H4 (cell line): Measurements from ENCODE around the gene SCD5. TPM values are rescaled to one million over a fixed set of nuclear protein-coding genes. Genes with fewer than 3 reads are reported as not detected.

Experiments
- DNase-seq: peaks from one replicate; pipeline ENCODE4 v3.0.0-alpha.2; 2015; ENCODE audit warnings: low spot score
- total RNA-seq: library from RNA; depleted of rRNA; stranded (reverse); fragments of >200 nt; shearing (Covaris generic); gene quantifications from 2 replicates; pipeline ENCODE4 v1.2.3, GENCODE V29; 2014

Gene SCD5
- total RNA-seq, 1 experiment from 2014 or later: 14.5 TPM

GRCh38 chr4:82765134-82765533 is 33.5 kb downstream of the SCD5 start:
- no peak for DNase-seq

DNA sequence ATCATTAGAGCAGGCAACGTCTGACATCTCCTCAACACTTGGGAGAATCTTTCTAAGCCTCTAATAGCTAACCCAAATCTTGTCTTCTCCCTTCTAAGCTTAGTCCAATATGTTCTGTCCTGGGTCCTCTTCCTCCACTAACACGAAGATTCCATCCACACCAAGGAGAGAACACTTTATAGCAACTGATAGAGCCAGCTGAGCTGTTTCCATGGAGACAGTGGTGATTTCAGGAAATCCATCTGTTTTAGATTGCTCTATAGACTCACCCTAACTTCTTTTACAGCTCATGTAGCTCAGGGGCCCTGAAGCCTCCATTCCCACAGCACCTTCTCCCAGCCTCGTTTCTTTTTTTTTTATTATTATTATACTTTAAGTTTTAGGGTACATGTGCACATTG is 37.4 kb downstream of the SCD5 start:
- no peak for DNase-seq

- no peak for DNase-seq
Measured at GRCh38 chr4:82758701-82759685, 39.6 kb downstream of the SCD5 start.

GRCh38 chr4:82756061-82756460 is 42.5 kb downstream of the SCD5 start:
- DNase-seq: no peak

DNA sequence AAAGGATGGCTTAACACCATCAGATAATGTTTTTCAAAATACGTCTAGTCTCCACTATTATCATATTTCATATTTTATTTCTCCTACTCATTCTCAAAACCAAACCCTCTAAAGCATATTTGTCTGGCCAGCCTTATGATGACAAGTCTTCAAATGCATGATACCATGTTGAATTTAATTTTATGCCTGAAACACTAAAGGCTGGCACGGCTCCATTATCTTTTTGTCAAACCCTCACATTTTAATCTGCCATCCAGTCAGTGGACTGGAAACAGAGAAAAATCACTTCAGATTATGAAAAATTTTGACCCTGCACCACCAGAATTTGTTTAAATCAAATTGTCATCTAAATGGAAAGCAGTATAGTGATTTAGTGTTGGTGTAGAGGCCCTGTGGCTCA is 42.9 kb downstream of the SCD5 start:
- no peak for DNase-seq

GRCh38 chr4:82754513-82755165 is 44.0 kb downstream of the SCD5 start:
- no peak for DNase-seq

DNA sequence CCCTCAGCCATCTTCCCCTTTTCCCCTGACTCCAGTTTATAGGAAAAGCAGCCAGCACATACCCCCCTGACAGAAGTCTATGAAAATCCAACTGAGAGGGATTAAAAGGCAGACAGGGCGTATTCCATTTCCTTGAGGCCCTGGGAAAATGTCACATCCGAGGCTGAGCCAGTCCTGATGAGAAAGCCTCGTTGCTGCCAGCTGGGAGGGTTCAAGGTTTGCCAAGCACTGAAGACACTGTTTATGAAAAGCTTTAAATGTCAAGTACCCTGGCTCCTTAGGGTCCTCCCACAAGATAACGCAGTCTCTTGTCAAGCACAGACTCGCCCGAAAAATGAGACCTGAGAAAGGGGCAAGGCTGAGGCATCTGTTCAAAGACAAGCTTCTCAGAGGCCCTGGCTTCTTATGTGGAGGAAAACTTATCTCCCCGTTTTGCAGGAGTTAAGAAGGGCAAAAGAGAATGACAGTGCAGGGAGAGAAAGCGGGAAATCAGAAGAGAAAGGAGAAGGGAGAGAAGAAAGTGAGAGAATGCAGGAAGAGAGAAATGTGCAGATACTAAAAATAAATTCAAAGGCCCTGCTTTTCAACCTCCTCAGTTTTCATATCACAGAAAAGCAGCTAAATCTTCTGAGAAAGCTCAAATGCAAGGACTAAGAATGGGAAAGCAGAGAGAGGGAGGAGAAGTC is 44.7 kb downstream of the SCD5 start:
- DNase-seq: no peak

- no peak for DNase-seq
Measured at GRCh38 chr4:82753238-82753637, 45.4 kb downstream of the SCD5 start.

GRCh38 chr4:82748810-82749470 is 49.7 kb downstream of the SCD5 start:
- DNase-seq: no peak

DNA sequence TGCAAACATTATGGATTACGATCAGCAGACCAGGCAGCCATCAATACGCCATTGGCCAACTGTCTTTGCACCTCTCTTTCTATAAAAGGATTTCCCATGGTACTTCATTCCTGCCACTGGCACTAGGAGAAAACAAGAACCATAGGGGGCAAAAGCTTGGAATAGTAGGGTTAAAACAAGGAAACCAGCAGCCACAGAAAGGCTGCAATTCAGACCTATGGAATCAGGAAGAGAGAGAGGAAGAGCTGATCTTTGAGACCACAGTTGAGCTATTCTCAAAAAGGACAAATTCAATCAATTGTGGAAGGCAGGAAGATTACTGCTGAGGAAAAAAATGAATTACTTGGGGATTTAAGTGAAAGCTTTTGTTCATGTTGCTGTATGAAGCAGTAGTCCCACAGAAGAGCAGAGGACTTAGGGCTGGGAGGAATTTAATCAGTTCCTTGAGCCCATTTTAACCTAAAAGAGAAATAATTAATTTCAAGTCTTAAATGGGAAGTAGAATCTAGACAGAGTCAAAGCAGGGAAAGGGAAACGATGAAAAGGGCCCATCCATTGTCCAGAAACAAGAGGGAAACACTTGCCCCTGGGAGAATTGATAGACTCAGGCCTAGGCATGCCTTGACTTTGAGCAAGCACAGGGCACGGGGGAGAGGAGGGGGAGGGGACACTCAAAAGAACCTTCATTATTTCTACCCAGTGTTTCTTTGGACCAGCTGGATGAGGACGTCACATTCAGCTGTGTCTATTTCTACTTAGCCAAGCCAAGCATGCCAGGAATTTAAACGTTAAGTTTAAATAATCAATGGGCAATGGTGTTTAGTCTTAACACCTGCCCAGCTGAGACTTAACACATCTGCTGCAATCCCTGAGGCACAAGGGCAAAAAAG is 50.7 kb downstream of the SCD5 start:
- no peak for DNase-seq

DNA sequence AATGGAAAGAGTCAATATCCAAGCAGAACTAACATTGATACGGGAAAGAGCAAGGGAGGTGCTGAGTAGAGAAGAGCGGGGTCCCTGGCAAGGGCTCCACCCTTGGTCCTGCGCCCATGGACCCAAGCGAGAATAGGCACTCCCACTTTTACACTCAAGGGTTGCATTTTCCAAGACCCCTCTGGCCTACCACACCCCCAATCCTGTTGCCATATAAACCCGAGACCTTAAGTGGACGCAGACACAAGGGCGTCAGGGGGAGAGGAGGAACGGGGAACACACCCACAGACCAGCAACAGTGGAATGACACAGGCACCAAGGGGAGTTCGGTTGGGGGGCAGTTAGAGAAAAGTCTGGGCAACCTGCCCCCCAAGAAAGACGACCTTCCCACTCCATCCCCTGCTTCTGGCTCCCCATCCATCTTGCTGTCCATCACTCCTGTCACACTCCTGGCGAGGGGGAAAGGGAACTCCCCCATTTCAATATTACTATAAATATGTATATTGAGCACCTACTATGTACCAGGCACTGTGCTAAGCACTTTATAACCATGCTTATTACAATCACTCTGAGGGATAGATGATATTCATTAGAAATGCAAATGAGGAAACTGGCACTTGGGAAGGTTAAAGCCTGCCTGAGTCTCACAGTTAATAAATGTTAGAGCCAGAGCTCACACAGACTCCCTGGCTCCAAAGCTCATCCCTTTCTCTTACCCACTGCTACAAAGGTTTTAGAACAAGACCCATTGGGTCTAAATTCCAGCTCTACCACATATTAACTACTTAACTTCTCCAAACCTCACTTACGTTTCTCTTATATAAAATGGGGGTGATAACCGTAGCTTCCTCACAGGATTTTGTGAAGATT is 51.7 kb downstream of the SCD5 start:
- DNase-seq: no peak

GRCh38 chr4:82745173-82745842 is 53.3 kb downstream of the SCD5 start:
- DNase-seq: no peak

DNA sequence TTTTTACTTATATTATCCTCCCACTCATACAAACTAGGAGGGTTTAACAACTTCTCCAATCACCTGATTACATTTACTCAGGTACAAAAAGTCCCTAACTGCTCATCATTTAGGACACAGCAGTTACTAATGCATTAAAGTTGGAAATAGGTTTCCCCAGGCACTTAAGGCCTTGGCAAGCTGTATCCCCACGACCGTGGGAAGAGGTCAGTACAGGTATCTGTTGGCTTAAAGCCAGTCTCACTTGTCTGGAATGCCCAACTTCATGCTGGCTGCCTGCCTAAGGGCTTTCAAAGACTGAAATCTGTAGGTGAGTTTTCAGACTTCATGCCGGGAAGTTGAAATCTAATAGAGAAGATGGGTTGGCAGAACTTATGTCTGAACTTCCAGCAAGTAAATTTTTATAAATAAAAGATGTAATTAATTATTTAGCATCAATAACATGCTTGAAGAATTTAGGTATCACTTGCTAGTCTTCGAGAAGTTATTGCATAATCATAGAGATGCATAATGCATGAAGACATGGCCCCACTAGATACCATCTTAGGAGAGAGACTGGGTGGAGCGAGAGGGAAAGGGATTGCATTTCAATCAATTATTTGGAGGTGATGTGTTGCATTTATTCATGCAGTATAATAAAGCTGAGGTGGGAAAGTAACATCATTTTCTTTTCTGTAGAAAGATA is 54.2 kb downstream of the SCD5 start:
- no peak for DNase-seq

- no peak for DNase-seq
Measured at GRCh38 chr4:82741188-82741587, 57.4 kb downstream of the SCD5 start.

- DNase-seq: peak; percentile 61
Measured at GRCh38 chr4:82739287-82740190, 59.1 kb downstream of the SCD5 start.

GRCh38 chr4:82737354-82737753 is 61.2 kb downstream of the SCD5 start:
- DNase-seq: no peak

GRCh38 chr4:82733636-82734035 is 65.0 kb downstream of the SCD5 start:
- no peak for DNase-seq

DNA sequence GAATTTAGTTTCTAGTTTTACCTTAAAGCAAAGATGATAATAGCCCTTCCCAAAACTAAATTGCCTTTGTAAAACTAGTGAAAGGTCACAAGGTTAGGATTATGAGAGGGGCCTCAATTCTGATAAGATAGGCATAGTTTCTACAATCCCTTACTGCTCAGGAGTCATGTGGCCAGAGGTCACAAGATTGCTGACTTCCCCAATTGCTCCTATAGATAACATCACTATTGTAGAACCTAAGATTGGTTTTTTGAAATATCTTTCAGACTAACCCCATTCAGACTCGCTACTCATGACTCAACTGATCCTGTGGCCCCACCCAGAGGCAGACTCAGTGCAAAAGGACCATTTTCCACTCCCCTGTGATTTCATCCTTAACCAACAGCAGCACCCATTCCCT is 70.3 kb downstream of the SCD5 start:
- DNase-seq: no peak
